Common myeloid progenitor, CD34-positive (primary cell): Measurements from ENCODE around the gene PTK6.

Source experiments
- CTCF ChIA-PET: fragments of 350-600 bp; sonication (Branson Sonifier 250); formaldehyde crosslinking; loops from one replicate; lab custom pipeline; 2021; ENCODE audit warnings: antibody characterized with exemption; lab: Charles Lee
- POLR2A ChIA-PET: fragments of 350-600 bp; sonication (Branson Sonifier 250); formaldehyde crosslinking; loops from one replicate; lab custom pipeline; 2021; ENCODE audit warnings: antibody characterized with exemption; lab: Charles Lee
- DNase-seq, 3 donors: peaks; one replicate each; pipeline versions ENCODE4 v3.0.0 to v3.0.0-alpha.2; 2013
- H3K27ac ChIP-seq, 2 experiments: 1 replicate in 1 of 2; 2 replicates in 1 of 2; pipeline ENCODE4 v1.7.0; 2013; ENCODE audit warnings: inconsistent platforms in 2 of 2, low read length in 2 of 2, mild to moderate bottlenecking in 2 of 2, low read depth in 1 of 2, moderate library complexity in 1 of 2; ENCODE audit not compliant: severe bottlenecking in 2 of 2, insufficient read depth in 1 of 2, poor library complexity in 1 of 2
- H3K27me3 ChIP-seq, 5 experiments: replicated peaks in 2 of 5; 1 replicate in 3 of 5; 2 replicates in 2 of 5; pipeline versions ENCODE4 v1.6.1 to v1.7.0; 2013; ENCODE audit warnings: low read length in 4 of 5, mild to moderate bottlenecking in 2 of 5, moderate library complexity in 2 of 5, inconsistent platforms in 1 of 5; ENCODE audit not compliant: insufficient read depth in 5 of 5, control insufficient read depth in 4 of 5
- H3K36me3 ChIP-seq, 4 experiments: 1 replicate in 2 of 4; 2 replicates in 2 of 4; pipeline versions ENCODE4 v1.6.1 to v1.7.0; 2013; ENCODE audit warnings: low read length in 3 of 4, control low read depth in 1 of 4, mild to moderate bottlenecking in 1 of 4; ENCODE audit not compliant: control insufficient read depth in 4 of 4, insufficient read depth in 4 of 4
- H3K4me1 ChIP-seq, 4 experiments: 1 replicate in 3 of 4; 2 replicates in 1 of 4; pipeline versions ENCODE4 v1.6.1 to v1.7.1; 2013; ENCODE audit warnings: low read length in 3 of 4, mild to moderate bottlenecking in 3 of 4, control low read depth in 1 of 4, inconsistent platforms in 1 of 4, moderate library complexity in 1 of 4; ENCODE audit not compliant: control insufficient read depth in 4 of 4, insufficient read depth in 4 of 4; ENCODE audit errors: control extremely low read depth in 1 of 4
- H3K4me3 ChIP-seq, 7 experiments: 1 replicate in 4 of 7; 2 replicates in 3 of 7; pipeline versions ENCODE4 v1.5.1 to v1.7.0; 2013; ENCODE audit warnings: mild to moderate bottlenecking in 7 of 7, low read length in 6 of 7, moderate library complexity in 6 of 7, inconsistent platforms in 2 of 7, low read depth in 2 of 7, control low read depth in 1 of 7; ENCODE audit not compliant: insufficient read depth in 4 of 7, control insufficient read depth in 1 of 7; ENCODE audit errors: extremely low read depth in 1 of 7
- H3K9me3 ChIP-seq, 5 experiments: 1 replicate in 4 of 5; 2 replicates in 1 of 5; pipeline versions ENCODE4 v1.6.1 to v1.7.1; 2013; ENCODE audit warnings: low read length in 4 of 5, mild to moderate bottlenecking in 2 of 5, inconsistent platforms in 1 of 5, low read depth in 1 of 5, moderate library complexity in 1 of 5; ENCODE audit not compliant: control insufficient read depth in 4 of 5, insufficient read depth in 2 of 5; ENCODE audit errors: control extremely low read depth in 1 of 5
- WGBS: methylation state at CpG from one replicate; pipeline ENCODE4 v1.1.5; 2013; ENCODE audit not compliant: insufficient coverage; 5-methylcytosine and 5-hydroxymethylcytosine counted together

The PTK6 gene

DNA sequence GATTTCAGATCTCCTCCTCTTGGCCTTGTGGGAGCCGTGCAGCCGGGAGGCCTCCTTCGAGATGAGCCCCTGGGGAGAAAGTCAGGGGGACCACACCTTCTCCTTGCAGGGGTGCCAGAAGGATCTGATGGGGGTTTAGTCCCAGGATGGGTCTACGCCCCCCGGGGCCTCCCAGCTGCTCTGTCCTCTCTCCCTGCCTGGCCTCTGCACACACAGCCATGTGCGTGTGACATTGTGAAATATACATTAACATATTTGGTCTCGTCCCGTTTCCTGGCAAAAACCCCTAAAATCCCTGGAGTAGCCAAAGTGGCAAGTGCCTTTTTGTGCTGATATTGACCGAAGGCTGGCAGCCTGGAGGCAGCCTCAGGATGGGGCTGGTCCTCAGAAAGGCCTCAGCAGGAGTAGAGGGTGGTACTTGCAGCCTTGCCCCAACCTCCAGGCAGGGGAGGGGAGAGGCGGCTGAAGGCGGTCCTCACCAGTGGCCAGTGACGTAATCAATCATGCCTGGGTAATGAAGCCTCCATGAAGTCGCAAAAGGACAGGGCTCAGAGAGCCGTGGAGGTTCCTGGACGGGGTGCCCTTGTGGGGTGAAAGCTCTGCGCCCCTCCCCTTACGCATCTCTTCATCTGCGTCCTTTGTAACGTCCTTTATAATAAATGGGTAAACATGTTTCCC is 42.0 kb upstream of the PTK6 start:
- no peaks in the 10 kb centered on the region for H3K9me3 ChIP-seq
- peaks cover 0 to 8% (median 3%) of the 10 kb centered on the region in 5 experiments for H3K27me3 ChIP-seq
- H3K4me1 ChIP-seq: peaks cover 0 to 6% (median 3%) of the 10 kb centered on the region in 4 experiments
- H3K4me3 ChIP-seq: no peak overlapping the region
- POLR2A ChIA-PET: no interaction called here
- DNase-seq: no peak
- 94% methylated on average over 15 of the region's 19 CpGs for WGBS
- no peak overlapping the region for H3K27ac ChIP-seq
- CTCF ChIA-PET: interaction anchor here (1.0 to 1.6 kb wide), 6 partner anchors 10 to 183 kb away, joined by 3 to 5 read pairs (median 4); partner anchors contain the start of gene PTK6
- no peaks in the 10 kb centered on the region for H3K36me3 ChIP-seq

DNA sequence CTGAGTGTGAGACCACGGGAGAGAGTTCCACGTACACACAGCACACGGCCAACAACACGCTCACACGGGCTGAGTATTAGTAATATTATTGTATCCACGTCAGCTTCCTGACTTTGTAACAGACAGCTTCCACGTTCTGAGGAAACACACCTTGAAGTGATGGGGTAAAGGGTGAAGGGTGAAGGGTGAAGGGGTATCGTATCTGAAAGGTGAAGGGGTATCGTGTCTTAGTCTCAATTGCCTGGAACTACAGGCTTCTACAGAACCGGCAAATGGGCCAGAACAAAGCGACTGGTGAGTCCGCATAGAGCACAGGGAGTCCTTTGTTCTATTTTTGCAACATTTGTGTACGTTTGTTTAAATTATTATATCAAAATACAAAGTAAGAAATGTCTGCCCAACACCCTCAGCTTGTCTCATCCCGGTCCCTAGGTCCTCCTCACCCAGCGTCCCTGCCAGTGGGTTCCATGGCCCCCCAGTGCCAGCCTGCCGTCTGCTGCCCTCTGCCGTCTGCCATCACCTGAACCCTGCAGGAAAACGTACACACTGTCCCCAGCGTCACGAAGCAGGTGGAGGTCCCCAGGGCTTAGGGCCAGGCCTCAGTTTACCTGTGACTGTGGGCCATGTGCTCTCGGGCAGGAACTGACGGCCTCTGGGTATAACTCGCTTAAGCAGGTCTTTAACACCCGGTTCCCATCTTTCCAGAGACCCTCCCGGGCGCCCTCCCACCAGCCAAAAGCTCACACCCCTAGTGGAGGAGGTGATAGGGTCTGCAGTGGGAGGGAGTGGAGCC is 41.2 kb upstream of the PTK6 start:
- peaks cover 0 to 8% (median 3%) of the 10 kb centered on the region in 5 experiments for H3K27me3 ChIP-seq
- DNase-seq: peak in 1 of 3 donors; percentile 22
- H3K4me3 ChIP-seq: no peak overlapping the region
- ChIA-PET POLR2A (no interaction called here), CTCF (interaction anchor here (0.9 to 1.6 kb wide), 8 partner anchors 9 to 184 kb away, joined by 3 to 9 read pairs (median 3); partner anchors contain the start of gene PTK6)
- H3K27ac ChIP-seq: no peak overlapping the region
- no peaks in the 10 kb centered on the region for H3K36me3 ChIP-seq
- no peaks in the 10 kb centered on the region for H3K9me3 ChIP-seq
- 88% methylated on average over 15 of the region's 26 CpGs for WGBS
- H3K4me1 ChIP-seq: peaks cover 0 to 10% (median 6%) of the 10 kb centered on the region in 4 experiments

DNA sequence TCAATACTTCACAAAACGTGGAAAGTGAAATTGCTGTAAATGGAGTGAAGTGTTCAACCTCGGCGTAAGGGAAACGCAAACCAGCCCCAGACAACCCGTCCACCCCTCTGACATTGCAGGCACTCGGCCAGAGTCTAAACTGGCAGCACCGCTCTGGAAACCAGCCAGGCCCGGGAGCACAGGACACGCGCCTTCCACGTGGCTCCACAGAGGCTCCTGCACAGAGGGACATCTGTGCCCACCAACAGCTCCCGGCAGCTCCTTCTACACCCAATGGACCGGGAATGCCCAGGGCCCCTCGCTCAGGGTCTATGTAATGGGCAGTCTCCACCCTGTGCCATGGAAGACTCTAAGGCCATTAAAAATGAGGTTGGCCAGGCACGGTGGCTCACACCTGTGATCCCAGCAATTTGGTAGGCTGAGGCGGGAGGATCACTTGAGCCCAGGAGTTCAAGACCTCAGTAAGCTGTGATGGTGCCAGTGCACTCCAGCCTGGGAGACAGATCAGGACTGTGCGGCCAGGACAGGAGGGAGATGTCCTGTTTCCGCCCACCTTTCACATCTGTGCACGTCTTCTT is 40.2 kb upstream of the PTK6 start:
- Histone ChIP-seq H3K4me1 (peaks cover 0 to 17% (median 11%) of the 10 kb centered on the region in 4 experiments), H3K27me3 (peaks cover 0 to 16% (median 3%) of the 10 kb centered on the region in 5 experiments), H3K4me3 (no peak overlapping the region), H3K36me3 (no peaks in the 10 kb centered on the region), H3K27ac (no peak overlapping the region), H3K9me3 (no peaks in the 10 kb centered on the region)
- CTCF ChIA-PET: interaction anchor here (0.9 to 1.5 kb wide), 7 partner anchors 8 to 185 kb away, joined by 3 to 9 read pairs (median 3); partner anchors contain the start of gene PTK6
- no peak for DNase-seq
- WGBS: 93% methylated on average over 18 of the region's 19 CpGs
- POLR2A ChIA-PET: no interaction called here

DNA sequence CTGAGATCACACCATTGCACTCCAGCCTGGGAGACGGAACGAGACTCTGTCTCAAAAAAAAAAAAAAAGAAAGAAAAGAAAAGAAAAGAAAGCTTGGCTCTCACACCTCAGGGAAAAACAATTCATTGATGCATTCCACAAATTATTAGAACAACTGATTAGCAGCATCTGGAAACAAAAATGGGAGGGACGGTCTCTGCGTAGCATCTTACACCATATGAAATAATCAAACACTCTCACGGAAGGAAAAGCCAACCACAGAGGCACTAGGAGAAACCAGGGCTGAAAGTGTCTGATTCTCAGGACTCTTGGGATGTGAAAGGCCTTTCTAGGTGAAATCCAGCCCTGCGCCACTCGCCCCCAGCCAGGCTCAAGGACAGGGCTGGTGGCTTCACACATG is 39.1 kb upstream of the PTK6 start:
- ChIA-PET POLR2A (no interaction called here), CTCF (interaction anchor here (1.5 kb wide), 1 partner anchor 9 kb away, joined by 3 read pairs; no protein-coding TSS in a partner anchor)
- 96% methylated on average over 2 of the region's 7 CpGs for WGBS
- H3K27me3 ChIP-seq: peaks cover 0 to 24% (median 4%) of the 10 kb centered on the region in 5 experiments
- H3K9me3 ChIP-seq: no peaks in the 10 kb centered on the region
- H3K27ac ChIP-seq: no peak overlapping the region
- no peak for DNase-seq
- H3K4me1 ChIP-seq: peaks cover 0 to 17% (median 11%) of the 10 kb centered on the region in 4 experiments
- no peak overlapping the region for H3K4me3 ChIP-seq
- no peaks in the 10 kb centered on the region for H3K36me3 ChIP-seq

DNA sequence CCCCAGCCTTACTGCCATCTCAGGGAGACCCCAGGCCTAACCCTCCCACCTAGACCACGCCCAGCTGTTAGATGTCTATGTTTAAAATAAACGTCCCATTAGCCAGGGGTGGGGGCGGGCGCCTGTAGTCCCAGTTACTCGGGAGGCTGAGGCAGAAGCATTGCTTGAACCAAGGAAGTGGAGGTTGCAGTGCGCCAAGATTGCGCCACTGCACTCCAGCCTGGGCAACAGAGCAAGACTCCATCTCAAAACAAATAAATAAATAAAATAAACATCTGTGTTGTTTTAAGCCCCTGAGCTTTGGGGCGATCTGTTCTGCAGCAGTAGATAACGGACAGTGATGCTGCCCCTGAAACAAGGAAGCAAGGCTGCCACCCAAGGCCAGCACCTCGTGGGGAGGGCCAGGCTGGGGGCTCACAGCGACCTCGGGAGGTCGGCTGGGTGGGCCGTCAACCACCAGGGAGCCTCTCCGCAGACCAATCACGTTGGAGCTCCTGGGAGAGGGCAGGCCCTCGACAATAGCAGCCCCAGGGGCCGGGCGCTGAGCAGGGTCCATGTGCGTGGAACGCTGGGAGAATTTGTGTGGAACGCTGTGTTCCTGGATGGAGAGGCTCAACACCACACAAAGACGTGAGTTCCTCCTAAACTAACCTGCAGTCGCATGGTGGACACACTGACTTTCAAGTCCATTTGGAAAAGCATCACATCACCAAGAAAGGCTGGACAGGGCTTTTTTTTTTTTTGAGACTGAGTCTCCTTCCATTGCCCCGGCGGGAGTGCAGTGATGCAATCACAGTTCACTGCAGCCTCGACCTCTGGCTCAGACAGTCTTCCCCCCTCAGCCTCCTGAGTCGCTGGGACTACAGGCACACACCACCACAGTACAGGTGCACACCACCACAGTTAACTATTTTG is 37.9 kb upstream of the PTK6 start:
- H3K27ac ChIP-seq: no peak overlapping the region

DNA sequence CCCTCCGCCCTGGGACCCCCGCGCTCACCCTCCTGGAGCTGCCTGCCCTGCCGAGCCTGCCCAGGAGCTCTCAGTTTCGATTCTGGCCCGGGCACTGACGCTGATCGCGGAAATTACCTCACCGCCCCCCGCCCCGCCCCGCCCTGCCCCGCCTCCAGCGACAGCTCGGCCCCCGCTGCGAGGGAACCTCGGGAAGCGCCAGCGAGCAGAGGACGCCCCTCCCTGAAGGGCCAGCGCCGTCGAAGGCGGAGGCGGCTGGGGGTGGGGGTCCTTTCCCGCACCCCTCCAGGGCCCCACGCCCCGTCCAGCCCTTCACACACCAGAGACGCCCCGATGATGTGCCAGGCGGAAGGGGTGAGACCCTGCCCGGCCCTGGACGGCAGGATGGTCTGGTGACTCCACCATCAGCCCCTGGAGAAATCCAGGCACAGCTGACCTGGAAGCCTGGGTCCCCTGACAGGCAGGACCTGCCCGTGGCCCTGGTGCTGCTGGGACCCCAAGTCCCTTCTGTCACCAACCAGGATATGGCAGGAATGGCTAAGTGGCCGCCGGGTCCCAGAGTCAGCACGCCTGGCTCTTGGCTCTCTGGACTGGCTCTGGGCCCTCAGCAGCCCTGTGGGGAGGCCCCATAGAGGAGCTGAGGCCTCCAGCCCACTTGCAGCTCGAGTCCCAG is 37.1 kb upstream of the PTK6 start, which contains the start of gene HELZ2:
Gene HELZ2, minus strand, starts transcription at position 84 of the 673 bp plus-strand sequence. CDS start 1,854 bp downstream, outside the sequence.
- Histone ChIP-seq H3K9me3 (no peaks in the 10 kb centered on the region), H3K27me3 (peaks cover 0 to 37% (median 5%) of the 10 kb centered on the region in 5 experiments), H3K27ac (peak within 1 kb of the TSS in 1 of 2 experiments; percentile 71), H3K4me3 (peak within 1 kb of the TSS; percentile 52 to 85 (median 80)), H3K36me3 (no peaks in the 10 kb centered on the region), H3K4me1 (peaks cover 0 to 20% (median 11%) of the 10 kb centered on the region in 4 experiments)
- 12% methylated on average over 22 of the region's 40 CpGs for WGBS
- CTCF ChIA-PET: interaction anchor here (2.1 kb wide), 1 partner anchor 35 kb away, joined by 8 read pairs; no protein-coding TSS in a partner anchor
- DNase-seq: peak; percentile 55 to 75 (median 73)
- POLR2A ChIA-PET: no interaction called here

More for the DNA sequence above, 37.9 kb upstream of the PTK6 start:
- Histone ChIP-seq H3K9me3 (no peaks in the 10 kb centered on the region), H3K36me3 (no peaks in the 10 kb centered on the region), H3K27me3 (peaks cover 0 to 31% (median 5%) of the 10 kb centered on the region in 5 experiments), H3K4me1 (peaks cover 0 to 17% (median 11%) of the 10 kb centered on the region in 4 experiments), H3K4me3 (no peak overlapping the region)
- ChIA-PET POLR2A (no interaction called here), CTCF (no interaction called here)
- DNase-seq: no peak
- WGBS: 86% methylated on average over 25 of the region's 28 CpGs
